DMS114 treated with DMSO at 0.1 percent for 48 hours (cell line): Measurements from ENCODE around the gene SPHK2.

ENCODE experiments used
- DNase-seq: peaks from one replicate; lab custom pipeline; 2025; ENCODE audit not compliant: unreplicated experiment; lab: John Stamatoyannopoulos, UW

Gene SPHK2

GRCh38 chr19:48603449-48603848, 15.9 kb upstream of the SPHK2 start:
- no peak for DNase-seq

- DNase-seq = no peak
Observed at GRCh38 chr19:48603850-48604249, 15.5 kb upstream of the SPHK2 start.

DNA sequence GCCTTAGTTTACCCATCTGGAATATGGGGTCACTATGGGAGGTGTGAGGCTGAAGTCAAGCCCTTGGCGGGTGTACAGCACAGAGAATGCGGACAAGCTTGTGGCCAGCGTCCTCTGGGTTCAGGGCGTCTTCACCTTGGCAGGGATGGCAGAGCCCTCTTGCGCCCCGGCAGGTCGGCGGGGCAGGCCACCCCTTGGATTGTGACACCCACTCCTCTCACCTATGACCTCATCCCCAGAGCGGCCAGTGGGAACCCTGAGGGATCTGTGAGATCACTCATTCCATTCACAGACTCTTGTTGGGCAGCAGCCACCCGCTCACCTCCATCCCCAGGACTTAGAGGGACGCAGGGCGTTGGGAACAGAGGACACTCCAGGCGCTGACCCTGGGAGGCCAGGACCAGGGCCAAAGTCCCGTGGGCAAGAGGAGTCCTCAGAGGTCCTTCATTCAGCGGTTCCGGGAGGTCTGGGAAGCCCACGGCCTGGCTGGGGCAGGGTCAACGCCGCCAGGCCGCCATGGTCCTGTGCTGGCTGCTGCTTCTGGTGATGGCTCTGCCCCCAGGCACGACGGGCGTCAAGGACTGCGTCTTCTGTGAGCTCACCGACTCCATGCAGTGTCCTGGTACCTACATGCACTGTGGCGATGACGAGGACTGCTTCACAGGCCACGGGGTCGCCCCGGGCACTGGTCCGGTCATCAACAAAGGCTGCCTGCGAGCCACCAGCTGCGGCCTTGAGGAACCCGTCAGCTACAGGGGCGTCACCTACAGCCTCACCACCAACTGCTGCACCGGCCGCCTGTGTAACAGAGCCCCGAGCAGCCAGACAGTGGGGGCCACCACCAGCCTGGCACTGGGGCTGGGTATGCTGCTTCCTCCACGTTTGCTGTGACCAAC, 12.6 kb upstream of the SPHK2 start, which contains the start of gene SPACA4:
Gene SPACA4, plus strand, starts transcription at position 280 of the 896 bp plus-strand sequence. Its CDS starts 237 bp downstream, at position 517.
- DNase-seq = no peak

- DNase-seq = no peak
Observed at GRCh38 chr19:48607359-48607755, 11.9 kb upstream of the SPHK2 start.

DNA sequence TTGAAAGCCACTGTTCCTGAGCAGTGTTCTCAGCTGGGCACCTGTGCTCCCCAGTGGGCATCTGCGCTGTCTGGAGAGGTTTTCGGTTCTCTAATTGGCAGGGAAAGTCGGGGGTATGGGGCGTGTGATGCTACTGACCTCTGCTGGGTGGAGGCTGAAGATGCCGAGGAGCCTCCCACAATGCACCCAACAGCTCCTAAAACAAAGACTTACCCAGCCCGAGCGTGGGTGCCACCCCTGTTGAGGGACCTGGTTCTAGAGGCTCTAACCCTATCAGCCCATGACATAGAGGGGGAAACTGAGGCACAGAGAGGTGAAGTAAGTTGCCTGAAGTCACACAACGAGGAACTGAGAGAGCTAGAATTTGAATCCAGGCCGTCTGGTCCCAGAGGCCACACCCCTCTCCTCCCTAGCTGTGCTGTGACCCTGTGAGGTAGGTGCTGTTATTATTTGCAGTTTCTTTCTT, 10.5 kb upstream of the SPHK2 start:
- DNase-seq = no peak

GRCh38 chr19:48609571-48610108, 9.7 kb upstream of the SPHK2 start:
- DNase-seq = no peak

- no peak for DNase-seq
Observed at GRCh38 chr19:48611872-48612271, 7.4 kb upstream of the SPHK2 start.

GRCh38 chr19:48613024-48613851, 6.1 kb upstream of the SPHK2 start:
- DNase-seq = no peak

DNA sequence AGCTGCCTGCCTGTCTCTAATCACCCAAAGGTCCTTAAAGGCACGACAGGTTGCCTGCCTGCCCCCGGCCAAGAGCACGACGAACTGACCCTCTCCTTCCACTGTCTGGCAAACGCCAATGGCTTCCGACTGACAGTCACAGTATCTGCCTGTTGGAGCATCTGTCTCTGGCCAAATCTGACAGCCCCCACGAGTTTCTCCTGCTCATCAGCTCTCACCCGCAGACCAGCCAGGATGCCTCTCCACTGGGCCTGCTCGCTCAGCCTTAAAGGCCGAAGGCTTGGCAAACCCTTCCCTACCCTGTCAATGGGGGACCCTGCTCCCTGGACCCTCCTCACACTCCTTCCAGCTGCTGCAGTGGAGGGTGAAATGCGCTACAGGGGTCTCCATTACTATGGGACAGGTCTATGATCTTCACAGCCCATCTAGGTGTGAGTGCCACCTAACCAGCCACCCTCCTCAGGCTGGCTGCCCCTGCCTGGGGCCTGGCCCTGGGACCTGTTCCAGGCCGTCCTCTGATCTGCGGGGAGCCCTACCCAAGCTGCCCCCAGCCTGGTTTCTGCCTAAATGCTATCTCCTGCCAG, 5.4 kb upstream of the SPHK2 start:
- DNase-seq = no peak

GRCh38 chr19:48614436-48615230, 4.7 kb upstream of the SPHK2 start, which contains the start of gene FAM83E:
TSS of gene FAM83E (minus strand) at chr19:48615076. CDS start at chr19:48613372, 1,704 bp downstream.
- no peak for DNase-seq

DNA sequence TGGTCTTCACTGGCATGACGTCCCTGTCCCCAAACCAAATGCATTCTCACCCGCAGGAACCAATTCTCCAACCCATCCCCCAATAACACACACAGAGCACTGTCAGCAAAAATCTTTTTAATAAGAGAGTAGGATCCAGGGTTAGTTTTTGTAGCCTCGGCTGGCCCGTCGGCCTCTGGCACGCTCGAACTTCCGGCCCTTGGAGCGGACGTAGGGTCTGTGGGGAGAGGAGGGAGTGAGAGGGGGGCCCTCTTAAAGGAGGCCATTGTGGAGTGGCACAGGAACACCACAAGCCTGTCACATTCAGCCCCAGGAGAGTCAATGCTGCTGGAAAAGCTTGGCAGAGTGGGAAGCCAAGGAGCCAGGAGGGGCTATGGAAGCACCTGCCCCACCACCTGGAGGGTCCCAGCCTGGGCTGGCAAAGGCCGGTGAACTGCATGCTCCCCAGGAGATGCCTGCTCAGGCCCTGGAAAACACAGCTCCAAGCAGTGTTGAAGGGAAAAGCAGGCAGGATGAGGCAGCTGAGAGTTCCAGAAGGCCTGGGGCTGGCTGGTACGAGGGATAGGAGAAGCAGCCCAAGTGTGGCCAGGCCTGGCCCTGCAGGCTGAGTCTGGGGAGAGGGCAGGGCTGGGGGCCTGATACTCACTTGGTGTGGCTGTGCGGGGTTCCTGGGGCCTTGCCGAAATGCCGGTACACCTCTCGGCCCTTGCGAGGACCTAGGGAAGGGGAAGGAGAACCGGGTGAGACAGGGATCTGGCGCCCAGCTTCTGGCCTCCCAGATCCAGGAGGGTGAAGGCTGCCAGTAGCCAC, 3.9 kb upstream of the SPHK2 start:
- no peak for DNase-seq

DNA sequence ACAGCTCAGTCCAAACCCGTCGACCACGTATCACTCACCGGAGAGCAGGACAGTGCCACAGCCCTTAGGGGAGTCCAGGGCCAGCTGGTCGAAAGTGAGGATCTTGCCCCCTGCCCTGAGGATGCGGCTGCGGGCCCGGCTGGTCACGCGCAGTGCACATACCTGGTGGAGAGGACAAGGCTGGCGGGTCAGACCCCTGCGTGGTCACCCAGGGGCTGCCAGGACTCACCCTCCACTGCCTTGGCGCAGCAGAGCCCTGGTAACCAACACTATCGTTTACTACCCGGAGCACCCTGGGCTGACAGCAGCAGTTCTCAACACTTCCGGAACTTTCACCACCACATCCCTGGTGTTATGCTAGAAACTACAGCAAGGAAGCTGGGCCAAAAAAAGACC, 3.3 kb upstream of the SPHK2 start:
- DNase-seq = no peak

- no peak for DNase-seq
Observed at GRCh38 chr19:48616491-48617056, 2.7 kb upstream of the SPHK2 start.

- DNase-seq = no peak
Observed at GRCh38 chr19:48617146-48617937, 2.0 kb upstream of the SPHK2 start.

DNA sequence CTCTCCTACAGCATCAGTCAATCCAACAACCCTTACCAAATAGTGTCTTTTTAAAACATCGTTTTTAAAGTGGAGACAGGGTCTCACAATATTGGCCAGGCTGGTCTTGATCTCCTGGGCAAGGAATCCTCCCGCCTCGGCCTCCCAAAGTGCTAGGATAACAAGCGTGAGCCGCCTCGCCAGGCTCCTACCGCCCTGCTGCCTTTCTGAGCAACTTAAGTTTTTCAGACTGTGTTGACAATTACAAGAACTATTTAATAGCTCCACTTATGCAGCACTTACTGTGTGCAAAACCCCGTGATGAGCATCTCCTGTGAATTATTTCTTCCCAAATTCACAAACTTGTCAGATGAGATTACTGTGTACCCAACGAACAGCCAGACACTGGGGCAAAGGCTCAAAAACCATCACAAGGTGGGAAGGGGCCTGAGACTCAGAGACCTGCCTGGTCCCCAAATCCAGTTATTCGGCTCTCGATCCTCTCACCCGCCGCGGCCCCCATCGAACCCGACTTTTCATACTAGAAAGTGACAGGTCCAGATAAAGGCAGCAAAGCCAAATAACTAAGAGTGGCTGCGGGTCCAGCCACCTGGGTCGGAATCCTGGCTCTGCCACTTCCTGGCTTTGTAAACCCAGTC, 909 bp upstream of the SPHK2 start:
- DNase-seq = no peak

GRCh38 chr19:48619692-48620585, 633 bp downstream of the SPHK2 start:
- DNase-seq = no peak

DNA sequence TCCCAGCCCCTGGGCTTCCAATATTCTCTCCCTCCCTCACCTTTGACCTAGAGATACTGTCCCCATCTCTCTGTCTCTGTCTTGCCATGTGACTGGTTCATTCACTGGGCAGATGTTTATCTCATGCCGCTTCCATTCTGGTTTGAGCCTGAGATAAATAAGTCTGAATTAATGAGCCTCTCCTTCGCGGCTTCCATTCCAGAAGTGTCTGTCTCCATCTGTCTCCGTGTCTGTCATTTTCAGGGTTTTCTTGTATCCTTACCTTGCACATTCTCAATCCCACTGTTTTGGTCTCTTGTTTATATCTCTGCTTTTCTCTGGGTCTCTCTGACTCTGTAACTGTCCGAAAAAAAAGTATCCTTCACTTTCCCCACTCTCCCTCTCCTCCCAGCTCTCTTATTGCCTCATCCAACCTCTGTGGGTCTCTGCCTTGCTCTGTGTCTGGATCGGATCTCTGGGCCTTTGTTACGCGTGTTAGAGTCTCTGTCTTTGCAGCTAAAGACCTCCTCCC, 4.3 kb downstream of the SPHK2 start:
- no peak for DNase-seq
